RWPE1 (cell line): ENCODE measurements around the gene CCDC86.

Source experiments
- CTCF ChIA-PET: fragments of 350-600 bp; sonication (Branson Sonifier 250); formaldehyde crosslinking; extraction: SDS; loops from one replicate; lab custom pipeline; 2021; lab: Yijun Ruan, JAX
- POLR2A ChIA-PET: fragments of 400-600 bp; formaldehyde crosslinking; extraction: SDS; loops from one replicate; lab custom pipeline; 2020; ENCODE audit warnings: antibody characterized with exemption; ENCODE audit not compliant: low non-redundant PET; lab: Yijun Ruan, JAX
- DNase-seq: peaks from one replicate; pipeline ENCODE4 v3.0.0; 2012; ENCODE audit warnings: low spot score
- H3K27ac ChIP-seq: fragments of 450-650 bp; 2 replicates; pipeline ENCODE4 v1.5.1; 2017
- TF ChIP-seq, protein P1 (sequence below): fragments of 450-650 bp; conservative IDR thresholded peaks from 2 replicates; pipeline ENCODE4 v1.5.1; 2017; ENCODE audit warnings: low read depth, mild to moderate bottlenecking

Gene CCDC86

DNA sequence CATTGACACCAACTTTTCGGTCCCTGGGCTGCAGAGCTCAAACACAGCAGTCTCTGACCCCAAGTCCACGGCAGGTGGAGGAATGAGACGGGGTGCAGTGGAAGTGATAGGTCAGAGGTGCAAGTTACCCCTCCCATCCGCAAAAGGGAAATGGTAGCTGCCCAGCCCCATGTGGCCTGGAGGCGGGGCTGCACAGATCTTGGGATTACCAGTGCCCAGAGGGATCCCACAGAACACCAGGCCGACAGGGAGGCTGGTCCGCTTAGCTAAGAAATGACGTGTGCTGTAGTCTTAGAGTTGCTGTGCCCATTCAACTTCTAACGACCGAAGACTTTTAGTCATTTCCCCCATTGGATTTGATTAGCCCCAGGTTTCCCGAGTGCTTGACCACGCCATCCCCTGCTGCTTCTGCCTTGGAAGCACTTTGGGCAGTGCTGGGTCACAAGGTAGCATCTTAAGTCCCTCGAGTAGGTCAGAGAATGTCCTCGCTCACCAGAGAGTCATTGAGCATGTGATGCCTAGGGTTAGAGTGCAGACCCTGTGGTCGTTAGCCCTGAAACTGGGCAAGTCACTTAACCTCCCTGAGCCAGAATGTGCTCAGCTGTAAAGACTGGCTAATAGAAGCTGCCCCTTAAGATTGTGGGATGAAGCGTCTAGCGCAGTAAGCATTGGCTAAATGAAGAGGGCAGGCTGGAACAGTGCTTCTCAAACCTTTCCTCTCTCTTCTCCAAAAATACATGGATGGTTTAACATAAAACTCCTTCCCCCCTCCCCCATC is 9.6 kb downstream of the CCDC86 start:
- no peak overlapping the region for H3K27ac ChIP-seq
- no peak for DNase-seq
- CTCF ChIA-PET: interaction anchor here (1.5 kb wide), 1 partner anchor 48 kb away, joined by 4 read pairs; no protein-coding TSS in a partner anchor
- POLR2A ChIA-PET: no interaction called here
- TF ChIP-seq, protein P1, sequence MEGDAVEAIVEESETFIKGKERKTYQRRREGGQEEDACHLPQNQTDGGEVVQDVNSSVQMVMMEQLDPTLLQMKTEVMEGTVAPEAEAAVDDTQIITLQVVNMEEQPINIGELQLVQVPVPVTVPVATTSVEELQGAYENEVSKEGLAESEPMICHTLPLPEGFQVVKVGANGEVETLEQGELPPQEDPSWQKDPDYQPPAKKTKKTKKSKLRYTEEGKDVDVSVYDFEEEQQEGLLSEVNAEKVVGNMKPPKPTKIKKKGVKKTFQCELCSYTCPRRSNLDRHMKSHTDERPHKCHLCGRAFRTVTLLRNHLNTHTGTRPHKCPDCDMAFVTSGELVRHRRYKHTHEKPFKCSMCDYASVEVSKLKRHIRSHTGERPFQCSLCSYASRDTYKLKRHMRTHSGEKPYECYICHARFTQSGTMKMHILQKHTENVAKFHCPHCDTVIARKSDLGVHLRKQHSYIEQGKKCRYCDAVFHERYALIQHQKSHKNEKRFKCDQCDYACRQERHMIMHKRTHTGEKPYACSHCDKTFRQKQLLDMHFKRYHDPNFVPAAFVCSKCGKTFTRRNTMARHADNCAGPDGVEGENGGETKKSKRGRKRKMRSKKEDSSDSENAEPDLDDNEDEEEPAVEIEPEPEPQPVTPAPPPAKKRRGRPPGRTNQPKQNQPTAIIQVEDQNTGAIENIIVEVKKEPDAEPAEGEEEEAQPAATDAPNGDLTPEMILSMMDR: no peak

GRCh38 chr11:60852117-60852981 is 10.4 kb downstream of the CCDC86 start:
- TF ChIP-seq, protein P1: no peak
- ChIA-PET CTCF (interaction anchor here (0.5 kb wide), 1 partner anchor 506 kb away, joined by 4 read pairs; no protein-coding TSS in a partner anchor), POLR2A (no interaction called here)
- DNase-seq: no peak
- H3K27ac ChIP-seq: no peak overlapping the region

- DNase-seq: no peak
- H3K27ac ChIP-seq: no peak overlapping the region
- TF ChIP-seq, protein P1: no peak
- ChIA-PET POLR2A (no interaction called here), CTCF (no interaction called here)
Measured at GRCh38 chr11:60852982-60853950, 11.4 kb downstream of the CCDC86 start.

GRCh38 chr11:60854140-60854846 is 12.4 kb downstream of the CCDC86 start:
- TF ChIP-seq, protein P1: no peak
- no peak overlapping the region for H3K27ac ChIP-seq
- no peak for DNase-seq
- ChIA-PET POLR2A (no interaction called here), CTCF (no interaction called here)

DNA sequence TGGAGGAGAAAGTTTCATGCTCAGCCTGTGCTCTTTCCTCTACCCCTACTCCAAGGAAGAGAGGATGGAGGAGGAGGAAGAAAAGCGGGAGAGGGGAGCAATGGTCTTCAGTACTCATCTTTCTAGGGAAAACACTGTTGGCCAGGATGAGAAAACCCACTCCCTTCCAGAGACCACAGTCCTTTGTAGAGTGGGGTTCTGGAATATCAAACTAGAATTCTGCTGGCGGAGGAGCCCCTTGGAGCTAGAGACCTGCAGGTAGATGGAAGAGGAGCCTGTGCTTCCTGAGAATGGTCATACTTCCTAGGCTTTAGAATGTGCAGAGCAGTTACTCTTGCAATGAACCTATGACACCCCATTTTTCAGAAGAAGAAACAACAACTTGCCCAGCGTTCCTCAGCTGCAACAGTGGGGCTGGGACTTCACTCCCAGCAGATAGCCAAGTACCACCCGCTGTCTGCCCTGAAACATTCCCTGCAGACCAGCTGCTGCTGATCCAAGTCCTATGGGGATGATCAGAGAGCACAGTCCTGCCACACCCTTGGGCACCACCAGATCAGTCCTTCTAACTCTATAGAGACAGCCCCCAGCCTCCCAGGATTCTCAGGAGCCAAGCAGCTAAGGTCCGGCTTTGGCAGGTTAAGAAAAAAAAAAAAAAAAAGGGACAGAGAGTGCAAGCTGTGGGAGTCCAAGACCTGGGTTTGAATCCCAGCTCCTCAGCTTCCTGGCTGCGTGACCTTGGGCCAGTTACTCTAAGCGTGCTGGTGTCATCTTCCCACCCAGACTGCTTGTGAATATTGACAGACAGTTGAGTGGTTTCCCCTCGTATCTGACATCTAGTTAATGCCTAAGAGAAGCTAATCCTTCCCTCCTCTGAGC is 13.2 kb downstream of the CCDC86 start:
- ChIA-PET POLR2A (interaction anchor here (0.7 kb wide), 1 partner anchor 9 kb away, joined by 3 read pairs; no protein-coding TSS in a partner anchor), CTCF (interaction anchor here (0.7 kb wide), 1 partner anchor 85 kb away, joined by 4 read pairs; no protein-coding TSS in a partner anchor)
- no peak overlapping the region for H3K27ac ChIP-seq
- DNase-seq: no peak
- TF ChIP-seq, protein P1: no peak
